DND-41 (cell line): ENCODE data around the gene ADGRL4.

ENCODE experiments used
- EZH2 ChIP-seq: IDR thresholded peaks from 3 replicates; pipeline ENCODE4 v1.6.1; 2012; ENCODE audit warnings: borderline replicate concordance, low read depth, mild to moderate bottlenecking, moderate library complexity, low read length, inconsistent platforms; ENCODE audit not compliant: severe bottlenecking
- TF ChIP-seq, protein P1 (sequence below): IDR thresholded peaks from 2 replicates; pipeline ENCODE4 v1.5.1; 2012; ENCODE audit warnings: borderline replicate concordance, low read length, moderate library complexity, mild to moderate bottlenecking; ENCODE audit not compliant: poor library complexity, severe bottlenecking; ENCODE audit errors: extremely low read depth

DNA sequence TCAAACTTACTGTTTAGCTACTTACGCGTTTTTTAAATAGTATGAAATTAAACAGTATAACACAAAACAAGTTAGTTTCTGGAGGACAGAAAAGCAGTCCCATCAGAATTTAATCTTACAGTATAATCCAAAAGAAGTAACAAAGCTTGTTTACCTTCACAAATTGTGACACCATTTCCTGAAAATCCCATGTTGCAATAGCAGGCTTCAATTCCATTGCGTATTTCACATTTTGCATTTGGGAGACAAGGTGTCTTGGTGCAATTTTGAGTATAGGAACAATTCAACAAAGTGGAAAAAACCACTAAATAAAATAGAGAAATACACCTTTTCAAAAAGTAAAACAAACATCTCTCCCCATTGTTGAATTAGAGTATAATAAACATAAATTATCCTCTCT lies 1.6 kb downstream of the ADGRL4 start:
- TF ChIP-seq, protein P1, sequence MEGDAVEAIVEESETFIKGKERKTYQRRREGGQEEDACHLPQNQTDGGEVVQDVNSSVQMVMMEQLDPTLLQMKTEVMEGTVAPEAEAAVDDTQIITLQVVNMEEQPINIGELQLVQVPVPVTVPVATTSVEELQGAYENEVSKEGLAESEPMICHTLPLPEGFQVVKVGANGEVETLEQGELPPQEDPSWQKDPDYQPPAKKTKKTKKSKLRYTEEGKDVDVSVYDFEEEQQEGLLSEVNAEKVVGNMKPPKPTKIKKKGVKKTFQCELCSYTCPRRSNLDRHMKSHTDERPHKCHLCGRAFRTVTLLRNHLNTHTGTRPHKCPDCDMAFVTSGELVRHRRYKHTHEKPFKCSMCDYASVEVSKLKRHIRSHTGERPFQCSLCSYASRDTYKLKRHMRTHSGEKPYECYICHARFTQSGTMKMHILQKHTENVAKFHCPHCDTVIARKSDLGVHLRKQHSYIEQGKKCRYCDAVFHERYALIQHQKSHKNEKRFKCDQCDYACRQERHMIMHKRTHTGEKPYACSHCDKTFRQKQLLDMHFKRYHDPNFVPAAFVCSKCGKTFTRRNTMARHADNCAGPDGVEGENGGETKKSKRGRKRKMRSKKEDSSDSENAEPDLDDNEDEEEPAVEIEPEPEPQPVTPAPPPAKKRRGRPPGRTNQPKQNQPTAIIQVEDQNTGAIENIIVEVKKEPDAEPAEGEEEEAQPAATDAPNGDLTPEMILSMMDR, result no peak
- TF ChIP-seq EZH2, result no peak
